ENCODE results near the gene MTAP. TPM values are rescaled to one million over a fixed set of nuclear protein-coding genes. Genes with fewer than 3 reads are reported as not detected.

MTAP gene
- total and polyA plus RNA-seq, 2 of the 13 experiments (the other 11 are each of a cell fraction or from before 2014, with no cell fraction given): 16.7 to 51.2 TPM

DNA sequence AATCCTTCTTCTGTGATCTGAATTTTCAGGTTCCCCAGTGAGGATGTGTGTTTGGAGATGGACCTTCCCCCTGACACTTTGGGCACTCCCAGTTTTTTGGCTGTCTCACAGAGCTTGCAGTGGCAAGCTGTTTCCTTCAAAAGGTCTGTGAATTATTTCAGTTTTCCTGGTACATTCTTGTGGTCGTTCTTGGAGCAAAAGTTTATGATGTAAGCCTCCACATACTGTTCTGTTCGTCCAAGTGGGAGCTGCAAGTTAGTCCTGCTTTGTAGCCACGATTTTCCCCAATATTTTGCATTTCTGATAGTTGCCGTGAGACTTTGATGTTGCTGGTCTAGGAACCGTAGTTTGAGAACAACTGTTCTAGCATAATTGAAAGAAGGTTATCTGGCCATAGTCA, 88.3 kb downstream of the MTAP start (continued):
- no peak for TF ChIP-seq TOPORS (CRISPR knock-in tag; IDR thresholded peaks at IDR 0.05)
- TF ChIP-seq, protein P1, sequence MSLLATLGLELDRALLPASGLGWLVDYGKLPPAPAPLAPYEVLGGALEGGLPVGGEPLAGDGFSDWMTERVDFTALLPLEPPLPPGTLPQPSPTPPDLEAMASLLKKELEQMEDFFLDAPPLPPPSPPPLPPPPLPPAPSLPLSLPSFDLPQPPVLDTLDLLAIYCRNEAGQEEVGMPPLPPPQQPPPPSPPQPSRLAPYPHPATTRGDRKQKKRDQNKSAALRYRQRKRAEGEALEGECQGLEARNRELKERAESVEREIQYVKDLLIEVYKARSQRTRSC (CRISPR knock-in tag; IDR thresholded peaks at IDR 0.05; ENCODE audit: low read depth): no peak
- TF ChIP-seq ZNF703 (CRISPR knock-in tag; IDR thresholded peaks at IDR 0.05; ENCODE audit: borderline replicate concordance): no peak
- TF ChIP-seq ZFP1 (CRISPR knock-in tag; IDR thresholded peaks at IDR 0.05): no peak
- TF ChIP-seq TBX3 (IDR thresholded peaks at IDR 0.05; ENCODE audit: borderline replicate concordance): no peak
- TF ChIP-seq THAP8 (CRISPR knock-in tag; IDR thresholded peaks at IDR 0.05; ENCODE audit: borderline replicate concordance): no peak
- TF ChIP-seq, protein P2, sequence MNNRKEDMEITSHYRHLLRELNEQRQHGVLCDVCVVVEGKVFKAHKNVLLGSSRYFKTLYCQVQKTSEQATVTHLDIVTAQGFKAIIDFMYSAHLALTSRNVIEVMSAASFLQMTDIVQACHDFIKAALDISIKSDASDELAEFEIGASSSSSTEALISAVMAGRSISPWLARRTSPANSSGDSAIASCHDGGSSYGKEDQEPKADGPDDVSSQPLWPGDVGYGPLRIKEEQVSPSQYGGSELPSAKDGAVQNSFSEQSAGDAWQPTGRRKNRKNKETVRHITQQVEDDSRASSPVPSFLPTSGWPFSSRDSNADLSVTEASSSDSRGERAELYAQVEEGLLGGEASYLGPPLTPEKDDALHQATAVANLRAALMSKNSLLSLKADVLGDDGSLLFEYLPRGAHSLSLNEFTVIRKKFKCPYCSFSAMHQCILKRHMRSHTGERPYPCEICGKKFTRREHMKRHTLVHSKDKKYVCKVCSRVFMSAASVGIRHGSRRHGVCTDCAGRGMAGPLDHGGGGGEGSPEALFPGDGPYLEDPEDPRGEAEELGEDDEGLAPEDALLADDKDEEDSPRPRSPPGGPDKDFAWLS (CRISPR knock-in tag; IDR thresholded peaks at IDR 0.05; ENCODE audit: borderline replicate concordance): no peak

- no peak overlapping the region for H3K27ac ChIP-seq (ENCODE audit: extremely low read length, insufficient read depth, low read length)
- no peaks in the 10 kb centered on the region for H3K36me3 ChIP-seq (replicated peaks in 1 of 2; ENCODE audit: control insufficient read depth in 1 of 2, insufficient read depth in 2 of 2, low read length in 2 of 2)
- H3K4me1 ChIP-seq (ENCODE audit: insufficient read depth, low read length): no peaks in the 10 kb centered on the region
- in situ Hi-C loops (cut with HindIII; ENCODE audit: extremely low pct_ligation_motif_present, low pct_unique_long_range_greater_than_20kb) (no loop called here), intact Hi-C loops (cut with micrococcal nuclease; ENCODE audit: unreplicated experiment) (no loop called here)
- H3K9me3 ChIP-seq (ENCODE audit: low read length): no peaks in the 10 kb centered on the region
- H3K79me2 ChIP-seq (ENCODE audit: insufficient read depth, low read length): no peaks in the 10 kb centered on the region
- H3K27me3 ChIP-seq (ENCODE audit: control insufficient read depth in 1 of 2, insufficient read depth in 2 of 2, low read length in 2 of 2): no peaks in the 10 kb centered on the region
- no peak overlapping the region for H3K9ac ChIP-seq (ENCODE audit: insufficient read depth, low read depth, low read length)
- no peak overlapping the region for H3K4me3 ChIP-seq (replicated peaks in 1 of 3; ENCODE audit: insufficient read depth in 1 of 3, low read depth in 2 of 3, low read length in 3 of 3)
- FAIRE-seq: no peak
- DNase-seq (ENCODE audit: low spot score): no peak
- ATAC-seq: no peak
- WGBS (ENCODE audit: low lambda C conversion rate): 96% methylated on average over 1 of the region's 1 CpG
- no TSS peak for BruUV-seq (replicated peaks)
- H2AFZ ChIP-seq (ENCODE audit: low read length): no peak overlapping the region
- ChIA-PET POLR2A (no interaction called here), CTCF (ENCODE audit: low intra/inter-chr PET ratio, low total read pairs) (no interaction called here)
- no peak overlapping the region for H3K4me2 ChIP-seq (ENCODE audit: low read depth, low read length)
- H4K20me1 ChIP-seq (ENCODE audit: insufficient read depth, low read length): no peaks in the 10 kb centered on the region
- TF ChIP-seq SMARCC2 (IDR thresholded peaks at IDR 0.05) (no peak), ZNF451 (CRISPR knock-in tag; IDR thresholded peaks at IDR 0.05) (no peak), MIER2 (CRISPR knock-in tag; IDR thresholded peaks at IDR 0.05) (no peak), ZNF747 (CRISPR knock-in tag; IDR thresholded peaks at IDR 0.05; ENCODE audit: borderline replicate concordance) (no peak), ZNF660 (CRISPR knock-in tag; IDR thresholded peaks at IDR 0.05; ENCODE audit: borderline replicate concordance, low read depth) (no peak), KDM4B (CRISPR knock-in tag; IDR thresholded peaks at IDR 0.05) (no peak), ADNP (CRISPR knock-in tag; IDR thresholded peaks at IDR 0.05) (no peak), THAP7 (CRISPR knock-in tag; IDR thresholded peaks at IDR 0.05) (no peak), ELF1 (CRISPR knock-in tag; IDR thresholded peaks at IDR 0.05) (no peak), NR0B2 (CRISPR knock-in tag; IDR thresholded peaks at IDR 0.05) (no peak), ELF3 (CRISPR knock-in tag; IDR thresholded peaks at IDR 0.05) (no peak), CC2D1A (CRISPR knock-in tag; IDR thresholded peaks at IDR 0.05) (no peak)
These were observed 99.1 kb downstream of the MTAP start for GRCh38 chr9:21901546-21901945.
